ENCODE measurements around the gene HSP90AA1. TPM values are rescaled to one million over a fixed set of nuclear protein-coding genes. Genes with fewer than 3 reads are reported as not detected.

The HSP90AA1 gene
- total RNA-seq, 1 experiment from 2014 or later = 842 TPM

DNA sequence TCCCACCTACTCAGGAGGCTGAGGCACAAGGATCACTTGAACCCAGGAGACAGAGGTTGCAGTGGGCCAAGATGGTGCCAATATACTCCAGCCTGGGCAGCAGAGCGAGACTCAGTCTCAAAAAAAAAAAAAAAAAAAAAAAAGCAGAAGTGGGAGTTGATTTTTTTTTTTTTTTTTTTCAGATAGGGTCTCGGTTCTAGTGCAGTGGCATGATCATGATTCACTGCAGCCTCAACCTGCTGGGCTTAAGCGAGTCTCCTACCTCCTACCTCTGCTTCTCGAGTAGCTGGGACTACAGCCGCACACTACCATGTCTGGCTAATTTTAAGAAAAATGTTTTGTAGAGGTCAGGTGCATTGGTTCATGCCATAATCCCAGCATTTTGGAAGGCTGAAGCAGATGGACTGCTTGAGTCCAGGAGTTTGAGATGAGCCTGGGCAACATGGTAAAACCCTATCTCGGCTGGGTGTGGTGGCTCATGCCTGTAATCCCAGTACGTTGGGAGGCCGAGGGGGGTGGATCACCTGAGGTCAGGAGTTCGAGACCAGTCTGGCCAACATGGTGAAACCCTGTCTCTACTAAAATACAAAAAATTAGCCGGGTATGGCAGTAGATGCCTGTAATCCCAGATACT is 16.3 kb upstream of the HSP90AA1 start:
- Mint-ChIP-seq H3K36me3 (no peaks in the 10 kb centered on the region), H3K9me3 (no peaks in the 10 kb centered on the region), H3K4me3 (no peak overlapping the region), H3K27ac (no peak overlapping the region), H3K27me3 (ENCODE audit: low read depth) (no peaks in the 10 kb centered on the region; the same call in 1 of the 2 replicates), H3K4me1 (peaks cover 12% of the 10 kb centered on the region)
- ChIA-PET POLR2A (interaction anchor here (0.6 kb wide), 1 partner anchor 715 kb away, joined by 4 read pairs; no protein-coding TSS in a partner anchor), CTCF (no interaction called here)
- no peak for DNase-seq (ENCODE audit: low spot score)
- no peak for TF ChIP-seq ZNF416 (CRISPR knock-in tag; IDR thresholded peaks at IDR 0.05)
- no peak for ATAC-seq

DNA sequence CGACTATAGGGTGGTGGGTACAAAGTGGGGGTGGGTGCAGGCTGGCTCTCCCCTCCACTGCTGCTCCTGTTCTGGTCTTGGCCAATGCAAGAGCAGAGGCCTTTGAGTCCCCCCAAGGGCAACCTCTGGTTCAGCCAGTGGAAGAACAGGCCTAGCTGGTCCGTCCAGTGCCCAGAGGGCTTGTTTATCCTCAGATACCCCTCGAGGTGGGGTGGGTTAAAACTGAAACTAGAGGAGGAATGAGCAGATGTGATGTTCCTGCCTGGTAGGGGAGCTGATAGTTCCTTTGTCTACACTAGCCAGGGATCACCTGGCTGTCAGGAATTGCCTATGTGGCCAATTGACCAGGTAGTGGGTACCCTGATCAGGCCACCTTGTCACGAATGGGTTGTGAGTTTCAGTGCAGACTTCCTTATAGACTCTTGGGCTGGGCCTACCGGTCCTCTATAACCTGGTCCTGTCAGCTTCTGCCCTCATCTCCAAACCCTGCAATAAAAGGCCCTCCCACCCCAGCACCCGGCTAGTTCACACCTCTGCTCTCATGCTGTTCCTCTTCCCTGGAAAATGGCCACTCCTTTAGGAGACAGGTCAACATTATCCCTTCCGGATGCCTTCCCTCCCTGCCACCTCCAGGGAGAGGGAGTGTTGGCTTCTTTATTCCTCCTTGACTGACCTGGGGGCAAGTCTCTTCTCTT is 10.7 kb upstream of the HSP90AA1 start:
- POLR2A ChIA-PET = interaction anchor here (0.7 kb wide), 1 partner anchor 8 kb away, joined by 8 read pairs; no protein-coding TSS in a partner anchor
- DNase-seq (ENCODE audit: low spot score) (peak; percentile 31), ATAC-seq (peak; percentile 55)
- H3K27ac Mint-ChIP-seq = 0 out of 2 replicates have a peak overlapping the region, but pooled peaks have one; percentile 52
- no peaks in the 10 kb centered on the region for H3K9me3 Mint-ChIP-seq
- CTCF ChIA-PET = interaction anchor here (0.6 to 3.6 kb wide), 10 partner anchors 10 to 216 kb away, joined by 3 to 41 read pairs (median 6); no protein-coding TSS in a partner anchor
- H3K4me3 Mint-ChIP-seq = no peak overlapping the region
- TF ChIP-seq ZBTB21 (CRISPR knock-in tag; IDR thresholded peaks at IDR 0.05; ENCODE audit: borderline replicate concordance) = no peak
- TF ChIP-seq, protein P1, sequence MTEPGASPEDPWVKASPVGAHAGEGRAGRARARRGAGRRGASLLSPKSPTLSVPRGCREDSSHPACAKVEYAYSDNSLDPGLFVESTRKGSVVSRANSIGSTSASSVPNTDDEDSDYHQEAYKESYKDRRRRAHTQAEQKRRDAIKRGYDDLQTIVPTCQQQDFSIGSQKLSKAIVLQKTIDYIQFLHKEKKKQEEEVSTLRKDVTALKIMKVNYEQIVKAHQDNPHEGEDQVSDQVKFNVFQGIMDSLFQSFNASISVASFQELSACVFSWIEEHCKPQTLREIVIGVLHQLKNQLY (CRISPR knock-in tag; IDR thresholded peaks at IDR 0.05) = no peak
- TF ChIP-seq MYBL2 (CRISPR knock-in tag; IDR thresholded peaks at IDR 0.05) = no peak
- TF ChIP-seq HMGA2 (CRISPR knock-in tag; IDR thresholded peaks at IDR 0.05) = no peak
- no peak for TF ChIP-seq ZNF121 (CRISPR knock-in tag; IDR thresholded peaks at IDR 0.05)
- TF ChIP-seq, protein P2, sequence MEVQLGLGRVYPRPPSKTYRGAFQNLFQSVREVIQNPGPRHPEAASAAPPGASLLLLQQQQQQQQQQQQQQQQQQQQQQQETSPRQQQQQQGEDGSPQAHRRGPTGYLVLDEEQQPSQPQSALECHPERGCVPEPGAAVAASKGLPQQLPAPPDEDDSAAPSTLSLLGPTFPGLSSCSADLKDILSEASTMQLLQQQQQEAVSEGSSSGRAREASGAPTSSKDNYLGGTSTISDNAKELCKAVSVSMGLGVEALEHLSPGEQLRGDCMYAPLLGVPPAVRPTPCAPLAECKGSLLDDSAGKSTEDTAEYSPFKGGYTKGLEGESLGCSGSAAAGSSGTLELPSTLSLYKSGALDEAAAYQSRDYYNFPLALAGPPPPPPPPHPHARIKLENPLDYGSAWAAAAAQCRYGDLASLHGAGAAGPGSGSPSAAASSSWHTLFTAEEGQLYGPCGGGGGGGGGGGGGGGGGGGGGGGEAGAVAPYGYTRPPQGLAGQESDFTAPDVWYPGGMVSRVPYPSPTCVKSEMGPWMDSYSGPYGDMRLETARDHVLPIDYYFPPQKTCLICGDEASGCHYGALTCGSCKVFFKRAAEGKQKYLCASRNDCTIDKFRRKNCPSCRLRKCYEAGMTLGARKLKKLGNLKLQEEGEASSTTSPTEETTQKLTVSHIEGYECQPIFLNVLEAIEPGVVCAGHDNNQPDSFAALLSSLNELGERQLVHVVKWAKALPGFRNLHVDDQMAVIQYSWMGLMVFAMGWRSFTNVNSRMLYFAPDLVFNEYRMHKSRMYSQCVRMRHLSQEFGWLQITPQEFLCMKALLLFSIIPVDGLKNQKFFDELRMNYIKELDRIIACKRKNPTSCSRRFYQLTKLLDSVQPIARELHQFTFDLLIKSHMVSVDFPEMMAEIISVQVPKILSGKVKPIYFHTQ (CRISPR knock-in tag; IDR thresholded peaks at IDR 0.05) = no peak
- no peak for TF ChIP-seq GRHL2 (CRISPR knock-in tag; IDR thresholded peaks at IDR 0.05; ENCODE audit: insufficient replicate concordance, severe bottlenecking)
- TF ChIP-seq NFYB (CRISPR knock-in tag; conservative IDR thresholded peaks at IDR 0.05; ENCODE audit: low read depth) = no peak
- TF ChIP-seq ZNF416 (CRISPR knock-in tag; IDR thresholded peaks at IDR 0.05) = no peak
- TF ChIP-seq CBFB (CRISPR knock-in tag; IDR thresholded peaks at IDR 0.05; ENCODE audit: low read depth) = no peak
- TF ChIP-seq ATF1 (CRISPR knock-in tag; IDR thresholded peaks at IDR 0.05) = no peak
- TF ChIP-seq, protein P3, sequence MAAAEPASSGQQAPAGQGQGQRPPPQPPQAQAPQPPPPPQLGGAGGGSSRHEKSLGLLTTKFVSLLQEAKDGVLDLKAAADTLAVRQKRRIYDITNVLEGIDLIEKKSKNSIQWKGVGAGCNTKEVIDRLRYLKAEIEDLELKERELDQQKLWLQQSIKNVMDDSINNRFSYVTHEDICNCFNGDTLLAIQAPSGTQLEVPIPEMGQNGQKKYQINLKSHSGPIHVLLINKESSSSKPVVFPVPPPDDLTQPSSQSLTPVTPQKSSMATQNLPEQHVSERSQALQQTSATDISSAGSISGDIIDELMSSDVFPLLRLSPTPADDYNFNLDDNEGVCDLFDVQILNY (CRISPR knock-in tag; IDR thresholded peaks at IDR 0.05) = no peak
- TF ChIP-seq ZNF396 (CRISPR knock-in tag; IDR thresholded peaks at IDR 0.05; ENCODE audit: borderline replicate concordance) = no peak
- no peak for TF ChIP-seq NR2C2 (CRISPR knock-in tag; IDR thresholded peaks at IDR 0.05)
- no peak for TF ChIP-seq ZNF423 (CRISPR knock-in tag; IDR thresholded peaks at IDR 0.05)
- TF ChIP-seq, protein P4, sequence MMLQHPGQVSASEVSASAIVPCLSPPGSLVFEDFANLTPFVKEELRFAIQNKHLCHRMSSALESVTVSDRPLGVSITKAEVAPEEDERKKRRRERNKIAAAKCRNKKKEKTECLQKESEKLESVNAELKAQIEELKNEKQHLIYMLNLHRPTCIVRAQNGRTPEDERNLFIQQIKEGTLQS (CRISPR knock-in tag; conservative IDR thresholded peaks at IDR 0.05) = no peak
- TF ChIP-seq ZNF232 (CRISPR knock-in tag; IDR thresholded peaks at IDR 0.05) = no peak
- H3K4me1 Mint-ChIP-seq = peaks cover 27% of the 10 kb centered on the region
- no peaks in the 10 kb centered on the region for H3K36me3 Mint-ChIP-seq
- H3K27me3 Mint-ChIP-seq (ENCODE audit: low read depth) = no peaks in the 10 kb centered on the region; the same call in 1 of the 2 replicates
